WTC11 (cell line): ENCODE results near the gene KIAA1143. TPM values are rescaled to one million over a fixed set of nuclear protein-coding genes. Genes with fewer than 3 reads are reported as not detected.

Source experiments
- ATAC-seq: fragments of 200-7000 bp; cut with Tn5 transposase; 2 replicates; pipeline ENCODE4 v1.10.0; 2021; ENCODE audit warnings: mild to moderate bottlenecking, moderate library complexity
- CTCF ChIA-PET: fragments of 300-600 bp; sonication (Branson Sonifier 250); formaldehyde crosslinking; loops from one replicate; lab custom pipeline; 2021; ENCODE audit warnings: antibody characterized with exemption; lab: Charles Lee
- POLR2A ChIA-PET: fragments of 350-600 bp; sonication (Branson Sonifier 250); formaldehyde crosslinking; loops from one replicate; lab custom pipeline; 2021; ENCODE audit warnings: antibody characterized with exemption; lab: Charles Lee
- DNase-seq: peaks from one replicate; pipeline ENCODE4 v3.0.0; 2021; ENCODE audit warnings: low spot score
- H3K27ac Mint-ChIP-seq: 2 replicates; pipeline ENCODE4 v1.8.0; 2021; ENCODE audit warnings: mixed read lengths
- H3K27me3 Mint-ChIP-seq: 2 replicates; pipeline ENCODE4 v1.8.0; 2021; ENCODE audit warnings: low read depth, mild to moderate bottlenecking, moderate library complexity, mixed read lengths
- H3K36me3 Mint-ChIP-seq: 2 replicates; pipeline ENCODE4 v1.8.0; 2021; ENCODE audit warnings: mixed read lengths
- H3K4me1 Mint-ChIP-seq: 2 replicates; pipeline ENCODE4 v1.8.0; 2022; ENCODE audit warnings: mixed read lengths
- H3K4me3 Mint-ChIP-seq: 2 replicates; pipeline ENCODE4 v1.8.0; 2021; ENCODE audit warnings: mild to moderate bottlenecking, moderate library complexity, mixed read lengths
- H3K9me3 Mint-ChIP-seq: 2 replicates; pipeline ENCODE4 v1.8.0; 2021; ENCODE audit warnings: mixed read lengths
- AFF4 ChIP-seq: sonication (generic); formaldehyde crosslinking; IDR thresholded peaks from 2 replicates; pipeline ENCODE4 v1.8.1; 2023; ENCODE audit warnings: mild to moderate bottlenecking, missing genetic modification reagents, borderline replicate concordance
- ARID4B ChIP-seq: sonication (generic); formaldehyde crosslinking; IDR thresholded peaks from 2 replicates; pipeline ENCODE4 v1.8.0; 2023; ENCODE audit warnings: missing genetic modification reagents, mild to moderate bottlenecking, borderline replicate concordance
- ATF2 ChIP-seq: sonication (generic); formaldehyde crosslinking; IDR thresholded peaks from 2 replicates; pipeline ENCODE4 v1.8.1; 2022; ENCODE audit warnings: low read depth, missing genetic modification reagents, borderline replicate concordance
- CBFB ChIP-seq: sonication (generic); formaldehyde crosslinking; IDR thresholded peaks from 2 replicates; pipeline ENCODE4 v1.8.1; 2022; ENCODE audit warnings: mild to moderate bottlenecking, low read depth, missing genetic modification reagents
- CREM ChIP-seq: sonication (generic); formaldehyde crosslinking; IDR thresholded peaks from 2 replicates; pipeline ENCODE4 v1.8.1; 2022; ENCODE audit warnings: mild to moderate bottlenecking, missing genetic modification reagents, moderate library complexity
- E2F4 ChIP-seq: sonication (generic); formaldehyde crosslinking; IDR thresholded peaks from 2 replicates; pipeline ENCODE4 v1.8.1; 2022; ENCODE audit warnings: low read depth, mild to moderate bottlenecking, moderate library complexity, missing genetic modification reagents, borderline replicate concordance
- E2F5 ChIP-seq: sonication (generic); formaldehyde crosslinking; IDR thresholded peaks from 2 replicates; pipeline ENCODE4 v1.8.1; 2022; ENCODE audit warnings: mild to moderate bottlenecking, moderate library complexity, missing genetic modification reagents
- FOXK1 ChIP-seq: sonication (generic); formaldehyde crosslinking; IDR thresholded peaks from 2 replicates; pipeline ENCODE4 v1.8.0; 2022; ENCODE audit warnings: mild to moderate bottlenecking, moderate library complexity, missing genetic modification reagents
- JUN ChIP-seq: sonication (generic); formaldehyde crosslinking; IDR thresholded peaks from 2 replicates; pipeline ENCODE4 v1.8.0; 2023; ENCODE audit warnings: mild to moderate bottlenecking, missing genetic modification reagents
- NFYB ChIP-seq: sonication (generic); formaldehyde crosslinking; conservative IDR thresholded peaks from 2 replicates; pipeline ENCODE4 v1.8.0; 2022; ENCODE audit warnings: low read depth, missing genetic modification reagents
- NR3C1 ChIP-seq: sonication (generic); formaldehyde crosslinking; conservative IDR thresholded peaks from 2 replicates; pipeline ENCODE4 v1.8.1; 2023; ENCODE audit warnings: low read depth, mild to moderate bottlenecking, missing genetic modification reagents
- SMAD4 ChIP-seq: sonication (generic); formaldehyde crosslinking; IDR thresholded peaks from 2 replicates; pipeline ENCODE4 v1.8.0; 2022; ENCODE audit warnings: mild to moderate bottlenecking, missing genetic modification reagents
- SOX15 ChIP-seq: fragments of 250-450 bp; sonication (Bioruptor Pico); IDR thresholded peaks from 2 replicates; pipeline ENCODE4 v1.9.0; 2021; ENCODE audit warnings: mild to moderate bottlenecking
- ZBTB21 ChIP-seq: sonication (generic); formaldehyde crosslinking; IDR thresholded peaks from 2 replicates; pipeline ENCODE4 v1.8.1; 2023; ENCODE audit warnings: mild to moderate bottlenecking, missing genetic modification reagents, borderline replicate concordance
- ZNF232 ChIP-seq: sonication (generic); formaldehyde crosslinking; IDR thresholded peaks from 2 replicates; pipeline ENCODE4 v1.8.0; 2022; ENCODE audit warnings: mild to moderate bottlenecking, missing genetic modification reagents
- ZNF263 ChIP-seq: sonication (generic); formaldehyde crosslinking; IDR thresholded peaks from 2 replicates; pipeline ENCODE4 v1.8.1; 2022; ENCODE audit warnings: low read depth, mild to moderate bottlenecking, moderate library complexity, missing genetic modification reagents
- ZNF281 ChIP-seq: sonication (generic); formaldehyde crosslinking; IDR thresholded peaks from 2 replicates; pipeline ENCODE4 v1.8.0; 2023; ENCODE audit warnings: mild to moderate bottlenecking, missing genetic modification reagents
- ZNF416 ChIP-seq: fragments of 250-450 bp; sonication (Bioruptor Pico); IDR thresholded peaks from 2 replicates; pipeline ENCODE4 v1.9.0; 2021; ENCODE audit warnings: mild to moderate bottlenecking, inconsistent platforms
- total RNA-seq: library from RNA; stranded (reverse); gene quantifications from 3 replicates; pipeline ENCODE4 v1.2.3, GENCODE V29; 2021

KIAA1143 gene
- total RNA-seq, 1 experiment from 2014 or later = 55.6 TPM

GRCh38 chr3:44805960-44806359 is 44.5 kb upstream of the KIAA1143 start (continued):
- no peak for TF ChIP-seq NR3C1
- no peak for TF ChIP-seq E2F4 (CRISPR knock-in tag)
- TF ChIP-seq E2F5 = no peak
- TF ChIP-seq ZNF281 = no peak
- no peak for TF ChIP-seq CREM (CRISPR knock-in tag)
- TF ChIP-seq ZNF416 (CRISPR knock-in tag) = no peak
- TF ChIP-seq SMAD4 (CRISPR knock-in tag) = no peak
- TF ChIP-seq ZBTB21 = no peak
- TF ChIP-seq AFF4 (CRISPR knock-in tag) = no peak
- TF ChIP-seq, all 79 proteins: peak for 0

GRCh38 chr3:44803298-44803697 is 41.9 kb upstream of the KIAA1143 start:
- POLR2A ChIA-PET = no interaction called here
- H3K36me3 Mint-ChIP-seq = peaks cover 60% of the 10 kb centered on the region
- CTCF ChIA-PET = no interaction called here

More at GRCh38 chr3:44803298-44803697, 41.9 kb upstream of the KIAA1143 start:
- no peak overlapping the region for H3K27ac Mint-ChIP-seq
- DNase-seq (no peak), ATAC-seq (no peak)
- no peaks in the 10 kb centered on the region for H3K9me3 Mint-ChIP-seq
- H3K27me3 Mint-ChIP-seq = no peaks in the 10 kb centered on the region
- no peak for TF ChIP-seq CBFB (CRISPR knock-in tag)
- no peak for TF ChIP-seq SOX15
- TF ChIP-seq FOXK1 = no peak
- no peak for TF ChIP-seq ARID4B
- TF ChIP-seq ZNF263 = no peak
- TF ChIP-seq SMAD4 (CRISPR knock-in tag) = no peak
- no peak for TF ChIP-seq ZNF232 (CRISPR knock-in tag)
- TF ChIP-seq JUN (CRISPR knock-in tag) = no peak
- no peak for TF ChIP-seq NFYB (CRISPR knock-in tag)
- no peak for TF ChIP-seq ATF2 (CRISPR knock-in tag)
- no peak overlapping the region for H3K4me3 Mint-ChIP-seq
- H3K4me1 Mint-ChIP-seq = no peaks in the 10 kb centered on the region
